A549 (cell line): ENCODE data around the gene DCUN1D4. TPM values are rescaled to one million over a fixed set of nuclear protein-coding genes. Genes with fewer than 3 reads are reported as not detected.
A peak's percentile ranks its signal among the peaks of the same experiment; 100 is the strongest.

Experiments used
- ATAC-seq, 2 experiments: fragments of 200-7000 bp in 1 of 2; fragments of >200 bp in 1 of 2; cut with Nextera tagmentation in 1 of 2; cut with Tn5 transposase in 1 of 2; 3 replicates each; pipeline versions ENCODE4 v1.8.0 to v1.9.1; 2018 to 2020; ENCODE audit warnings: mild to moderate bottlenecking in 1 of 2, moderate library complexity in 1 of 2
- CTCF ChIA-PET: fragments of 300-600 bp; sonication (Branson Sonifier 250); formaldehyde crosslinking; extraction: SDS; loops from one replicate; lab custom pipeline; 2021; ENCODE audit warnings: antibody characterized with exemption, inconsistent platforms; lab: Yijun Ruan, JAX
- POLR2A ChIA-PET: fragments of 350-600 bp; formaldehyde crosslinking; extraction: SDS; loops from one replicate; lab custom pipeline; 2021; ENCODE audit warnings: antibody characterized with exemption, inconsistent platforms; lab: Yijun Ruan, JAX
- DNase-seq, 2 experiments: peaks; one replicate each; pipeline versions ENCODE4 v3.0.0 to v3.0.0-alpha.2; 2011 to 2016; ENCODE audit warnings: low read depth in 1 of 2, low spot score in 1 of 2
- FAIRE-seq: peaks from 2 replicates; lab custom pipeline; 2011; peaks lifted over from hg19 to GRCh38; lab: Jason Lieb, UNC
- H3K27ac ChIP-seq, 2 experiments: fragments of >200 bp; sonication (Bioruptor Twin); formaldehyde crosslinking; 3 replicates each; pipeline ENCODE4 v1.5.1; 2016 to 2017
- H3K4me1 ChIP-seq: fragments of >200 bp; sonication (Bioruptor Twin); formaldehyde crosslinking; 3 replicates; pipeline ENCODE4 v1.6.1; 2016
- H3K4me2 ChIP-seq: fragments of >200 bp; sonication (Bioruptor Twin); formaldehyde crosslinking; 3 replicates; pipeline ENCODE4 v1.6.1; 2016
- H3K4me3 ChIP-seq: fragments of >200 bp; sonication (Bioruptor Twin); formaldehyde crosslinking; 3 replicates; pipeline ENCODE4 v1.5.1; 2016
- H3K9me3 ChIP-seq: fragments of >200 bp; sonication (Bioruptor Twin); formaldehyde crosslinking; 3 replicates; pipeline ENCODE4 v1.6.1; 2016
- ATOH8 ChIP-seq: fragments of 250-450 bp; sonication (Bioruptor Pico); IDR thresholded peaks from 2 replicates; pipeline ENCODE4 v1.5.0; 2020; ENCODE audit warnings: low read depth, mild to moderate bottlenecking, moderate library complexity
- CHD2 ChIP-seq: fragments of 150-350 bp; IDR thresholded peaks from 2 replicates; pipeline ENCODE4 v1.6.1; 2014; ENCODE audit warnings: low read length; ENCODE audit not compliant: partially characterized antibody
- CHD4 ChIP-seq: fragments of 200-600 bp; sonication (generic); IDR thresholded peaks from 2 replicates; pipeline ENCODE4 v1.6.1; 2016; ENCODE audit warnings: antibody characterized with exemption, mild to moderate bottlenecking, borderline replicate concordance
- ELK1 ChIP-seq: fragments of 150-350 bp; IDR thresholded peaks from 2 replicates; pipeline ENCODE4 v1.6.1; 2014; ENCODE audit warnings: low read depth, mild to moderate bottlenecking, low read length
- EP300 ChIP-seq, 2 experiments: fragments of >200 bp; sonication (Bioruptor Twin); formaldehyde crosslinking; IDR thresholded peaks; 2 replicates in 1 of 2; 3 replicates in 1 of 2; pipeline ENCODE4 v1.6.1; 2016 to 2017
- HES2 ChIP-seq: fragments of >200 bp; sonication (Bioruptor Twin); formaldehyde crosslinking; IDR thresholded peaks from 2 replicates; pipeline ENCODE4 v1.6.1; 2016
- HEYL ChIP-seq: fragments of 250-450 bp; sonication (Bioruptor Pico); IDR thresholded peaks from 2 replicates; pipeline ENCODE4 v1.8.0; 2021; ENCODE audit warnings: mild to moderate bottlenecking, moderate library complexity
- HMGXB4 ChIP-seq: fragments of 250-450 bp; sonication (Bioruptor Pico); IDR thresholded peaks from 2 replicates; pipeline ENCODE4 v1.5.0; 2021; ENCODE audit warnings: mild to moderate bottlenecking, moderate library complexity, borderline replicate concordance
- HOXA7 ChIP-seq: fragments of 250-450 bp; sonication (Bioruptor Pico); IDR thresholded peaks from 2 replicates; pipeline ENCODE4 v1.5.0; 2020; ENCODE audit warnings: mild to moderate bottlenecking, moderate library complexity
- HOXB13 ChIP-seq: fragments of 250-450 bp; sonication (Bioruptor Pico); IDR thresholded peaks from 2 replicates; pipeline ENCODE4 v1.5.0; 2020; ENCODE audit warnings: low read depth, mild to moderate bottlenecking, moderate library complexity
- KDM1A ChIP-seq: fragments of 200-600 bp; sonication (generic); IDR thresholded peaks from 2 replicates; pipeline ENCODE4 v1.6.1; 2016; ENCODE audit warnings: low read depth, mild to moderate bottlenecking
- KDM5A ChIP-seq: fragments of 200-600 bp; sonication (generic); IDR thresholded peaks from 2 replicates; pipeline ENCODE4 v1.6.1; 2016; ENCODE audit warnings: antibody characterized with exemption, mild to moderate bottlenecking
- NPAS2 ChIP-seq: fragments of 250-450 bp; sonication (Bioruptor Pico); IDR thresholded peaks from 2 replicates; pipeline ENCODE4 v1.8.0; 2022; ENCODE audit warnings: mild to moderate bottlenecking, moderate library complexity, borderline replicate concordance
- PBX3 ChIP-seq: IDR thresholded peaks from 2 replicates; pipeline ENCODE4 v1.6.1; 2012
- RARB ChIP-seq: fragments of 250-450 bp; sonication (Bioruptor Pico); IDR thresholded peaks from 2 replicates; pipeline ENCODE4 v1.8.0; 2021; ENCODE audit warnings: mild to moderate bottlenecking, moderate library complexity
- RCOR1 ChIP-seq: fragments of 150-350 bp; IDR thresholded peaks from 2 replicates; pipeline ENCODE4 v1.6.1; 2014; ENCODE audit warnings: antibody characterized with exemption, low read length, low read depth
- REST ChIP-seq: fragments of 200-600 bp; sonication (generic); IDR thresholded peaks from 2 replicates; pipeline ENCODE4 v1.6.1; 2016; ENCODE audit warnings: antibody characterized with exemption, mild to moderate bottlenecking, moderate library complexity
- SREBF2 ChIP-seq: fragments of 450-650 bp; IDR thresholded peaks from 2 replicates; pipeline ENCODE4 v1.6.1; 2014; ENCODE audit warnings: mild to moderate bottlenecking, moderate library complexity
- TP53 ChIP-seq: fragments of 250-450 bp; sonication (Bioruptor Pico); IDR thresholded peaks from 2 replicates; pipeline ENCODE4 v1.5.0; 2021; ENCODE audit warnings: mild to moderate bottlenecking, moderate library complexity
- USF2 ChIP-seq: fragments of 450-650 bp; IDR thresholded peaks from 2 replicates; pipeline ENCODE4 v1.6.1; 2014; ENCODE audit warnings: antibody characterized with exemption
- ZSCAN20 ChIP-seq: fragments of 250-450 bp; sonication (Bioruptor Pico); IDR thresholded peaks from 2 replicates; pipeline ENCODE4 v1.8.0; 2022; ENCODE audit warnings: mild to moderate bottlenecking, moderate library complexity
- WGBS: methylation state at CpG from one replicate; pipeline ENCODE4 v1.1.6; 2017; ENCODE audit errors: missing lambda C conversion rate; 5-methylcytosine and 5-hydroxymethylcytosine counted together
- polyA plus RNA-seq, 4 experiments: library from polyadenylated mRNA; depleted of rRNA in 3 of 4; stranded (reverse); fragments of >200 nt; fragmentation: RNase III in 1 of 4; extraction: RNeasy Plus Mini Kit Qiagen cat#74134 plus additional on column Dnase treatment in 1 of 4; gene quantifications; 2 replicates in 3 of 4; 3 replicates in 1 of 4; pipeline ENCODE4 v1.2.3, GENCODE V29; 2011 to 2017

The DCUN1D4 gene
- polyA plus RNA-seq, 2 of the 4 experiments (the other 2 are of a cell fraction): 25.2 to 65.0 TPM

GRCh38 chr4:51850294-51850693, 7.3 kb downstream of the DCUN1D4 start:
- Histone ChIP-seq H3K4me3 (no peak overlapping the region), H3K4me1 (peaks cover 43% of the 10 kb centered on the region)
- DNase-seq: no peak
- no peak for FAIRE-seq
- 95% methylated on average over 4 of the region's 4 CpGs for WGBS
- TF ChIP-seq USF2 (no peak), HES2 (no peak), NPAS2 (CRISPR knock-in tag) (no peak), ZSCAN20 (CRISPR knock-in tag) (no peak), SREBF2 (no peak), RARB (CRISPR knock-in tag) (no peak), REST (no peak), HEYL (CRISPR knock-in tag) (no peak), KDM5A (no peak), EP300 (IDR thresholded peaks at IDR 0.05) (no peak)
- TF ChIP-seq, all 56 proteins: peak for 0
- no peak overlapping the region for H3K27ac ChIP-seq
- no peak for ATAC-seq
- H3K9me3 ChIP-seq: no peaks in the 10 kb centered on the region
- ChIA-PET POLR2A (no interaction called here), CTCF (no interaction called here)
- no peak overlapping the region for H3K4me2 ChIP-seq

GRCh38 chr4:51851090-51851936, 8.4 kb downstream of the DCUN1D4 start:
- ATAC-seq (no peak; a peak in 1 of 6 replicates), DNase-seq (no peak), FAIRE-seq (no peak)
- Histone ChIP-seq H3K4me3 (no peak overlapping the region), H3K9me3 (no peaks in the 10 kb centered on the region), H3K27ac (peak overlapping the region in 1 of 2 experiments; percentile 17; a peak in 1 of 6 replicates), H3K4me2 (no peak overlapping the region), H3K4me1 (peaks cover 35% of the 10 kb centered on the region)
- TF ChIP-seq TP53 (no peak), ELK1 (no peak), HOXA7 (CRISPR knock-in tag) (no peak), HMGXB4 (no peak), KDM1A (no peak), PBX3 (no peak), HOXB13 (no peak), ZSCAN20 (CRISPR knock-in tag) (no peak), HES2 (no peak), CHD2 (no peak), RCOR1 (no peak), CHD4 (no peak), NPAS2 (CRISPR knock-in tag) (no peak), ATOH8 (CRISPR knock-in tag) (no peak)
- ChIA-PET POLR2A (no interaction called here), CTCF (interaction anchor here (0.7 to 0.8 kb wide), 2 partner anchors 11 to 45 kb away, joined by 4 read pairs; no protein-coding TSS in a partner anchor)
- 74% methylated on average over 7 of the region's 7 CpGs for WGBS
